NB4 (cell line): ENCODE data around the gene EFCAB14.
"Not testable (repeated sequence)": the region's sequence is repeated elsewhere in the genome, so short reads cannot be mapped to it uniquely, and the experiment has no call there.

Experiments
- DNase-seq: peaks from one replicate; pipeline ENCODE4 v3.0.0; 2010; ENCODE audit warnings: low read depth
- H3K4me3 ChIP-seq: one replicate; pipeline ENCODE4 v1.5.1; 2011; ENCODE audit warnings: mild to moderate bottlenecking, low read depth, low read length, moderate library complexity
- MAX ChIP-seq: IDR thresholded peaks from 2 replicates; pipeline ENCODE4 v1.6.1; 2011; ENCODE audit warnings: low read depth, low read length
- MYC ChIP-seq: IDR thresholded peaks from 2 replicates; pipeline ENCODE4 v1.6.1; 2011; ENCODE audit warnings: low read depth, low read length
- POLR2A ChIP-seq: IDR thresholded peaks from 2 replicates; pipeline ENCODE4 v1.6.1; 2011; ENCODE audit warnings: mild to moderate bottlenecking; ENCODE audit not compliant: insufficient read length; ENCODE audit errors: extremely low read depth
- TF ChIP-seq, protein P1 (sequence below): IDR thresholded peaks from one replicate; pipeline ENCODE4 v1.5.1; 2012; ENCODE audit warnings: low read depth, low read length

EFCAB14 gene

DNA sequence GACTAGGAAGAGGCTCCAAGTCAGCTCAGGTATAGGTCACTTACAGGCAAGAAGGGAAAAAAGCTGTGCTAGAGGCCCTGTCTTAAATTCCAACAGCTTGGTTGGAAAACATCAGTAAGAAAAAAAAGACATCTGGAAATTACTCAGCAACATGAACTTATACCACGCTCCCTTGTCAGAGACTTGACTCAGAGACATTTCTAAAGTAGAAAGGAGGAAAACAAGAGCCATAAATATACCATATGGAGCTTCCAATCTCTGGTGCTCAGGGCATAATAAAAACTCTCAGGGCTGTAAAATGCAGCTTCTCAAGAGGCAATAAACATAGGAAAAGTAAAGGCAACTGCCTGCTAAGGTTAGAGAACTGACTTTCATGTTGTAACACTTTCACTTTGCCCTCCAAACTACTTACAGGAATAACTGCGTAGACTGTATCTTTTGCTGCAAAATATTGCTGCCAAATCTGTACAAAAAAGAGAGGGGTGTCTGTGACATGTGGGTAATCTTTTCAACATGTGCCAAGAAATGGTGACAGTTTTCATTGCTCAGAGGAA, 65.4 kb downstream of the EFCAB14 start:
- no peak overlapping the region for H3K4me3 ChIP-seq
- no peak for DNase-seq
- no peak for TF ChIP-seq POLR2A
- TF ChIP-seq, protein P1, sequence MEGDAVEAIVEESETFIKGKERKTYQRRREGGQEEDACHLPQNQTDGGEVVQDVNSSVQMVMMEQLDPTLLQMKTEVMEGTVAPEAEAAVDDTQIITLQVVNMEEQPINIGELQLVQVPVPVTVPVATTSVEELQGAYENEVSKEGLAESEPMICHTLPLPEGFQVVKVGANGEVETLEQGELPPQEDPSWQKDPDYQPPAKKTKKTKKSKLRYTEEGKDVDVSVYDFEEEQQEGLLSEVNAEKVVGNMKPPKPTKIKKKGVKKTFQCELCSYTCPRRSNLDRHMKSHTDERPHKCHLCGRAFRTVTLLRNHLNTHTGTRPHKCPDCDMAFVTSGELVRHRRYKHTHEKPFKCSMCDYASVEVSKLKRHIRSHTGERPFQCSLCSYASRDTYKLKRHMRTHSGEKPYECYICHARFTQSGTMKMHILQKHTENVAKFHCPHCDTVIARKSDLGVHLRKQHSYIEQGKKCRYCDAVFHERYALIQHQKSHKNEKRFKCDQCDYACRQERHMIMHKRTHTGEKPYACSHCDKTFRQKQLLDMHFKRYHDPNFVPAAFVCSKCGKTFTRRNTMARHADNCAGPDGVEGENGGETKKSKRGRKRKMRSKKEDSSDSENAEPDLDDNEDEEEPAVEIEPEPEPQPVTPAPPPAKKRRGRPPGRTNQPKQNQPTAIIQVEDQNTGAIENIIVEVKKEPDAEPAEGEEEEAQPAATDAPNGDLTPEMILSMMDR: no peak
- TF ChIP-seq MAX: no peak
- TF ChIP-seq MYC: no peak

GRCh38 chr1:46652321-46653100, 66.4 kb downstream of the EFCAB14 start:
- no peak for TF ChIP-seq POLR2A
- TF ChIP-seq, protein P1: no peak
- no peak for TF ChIP-seq MYC
- no peak for TF ChIP-seq MAX
- no peak overlapping the region for H3K4me3 ChIP-seq
- no peak for DNase-seq

GRCh38 chr1:46651152-46651551, 67.8 kb downstream of the EFCAB14 start:
- not testable (repeated sequence) for DNase-seq, H3K4me3 ChIP-seq

GRCh38 chr1:46650491-46650890, 68.4 kb downstream of the EFCAB14 start:
- no peak overlapping the region for H3K4me3 ChIP-seq
- TF ChIP-seq MYC (no peak), MAX (no peak), POLR2A (no peak)
- TF ChIP-seq, protein P1: no peak
- DNase-seq: no peak

DNA sequence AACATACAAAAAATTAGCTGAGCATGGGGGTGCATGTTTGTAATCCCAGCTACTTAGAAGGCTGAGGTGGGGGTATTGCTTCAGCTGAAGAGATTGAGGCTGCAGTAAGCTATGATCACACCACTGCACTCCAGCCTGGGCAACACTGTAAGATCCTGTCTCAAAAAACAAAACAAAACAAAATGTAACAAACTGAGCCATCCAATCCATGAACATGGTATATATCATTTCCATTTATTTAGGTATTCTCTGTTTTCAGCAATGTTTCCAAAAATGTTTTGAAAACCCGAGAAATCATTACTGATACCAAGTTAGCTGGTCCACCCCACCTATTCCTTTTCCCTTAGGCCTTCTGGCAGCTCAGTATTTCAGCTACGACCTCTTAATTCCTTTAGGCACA, 69.2 kb downstream of the EFCAB14 start:
- no peak for DNase-seq
- TF ChIP-seq MAX (no peak), POLR2A (no peak), MYC (no peak)
- TF ChIP-seq, protein P1: no peak
- no peak overlapping the region for H3K4me3 ChIP-seq

DNA sequence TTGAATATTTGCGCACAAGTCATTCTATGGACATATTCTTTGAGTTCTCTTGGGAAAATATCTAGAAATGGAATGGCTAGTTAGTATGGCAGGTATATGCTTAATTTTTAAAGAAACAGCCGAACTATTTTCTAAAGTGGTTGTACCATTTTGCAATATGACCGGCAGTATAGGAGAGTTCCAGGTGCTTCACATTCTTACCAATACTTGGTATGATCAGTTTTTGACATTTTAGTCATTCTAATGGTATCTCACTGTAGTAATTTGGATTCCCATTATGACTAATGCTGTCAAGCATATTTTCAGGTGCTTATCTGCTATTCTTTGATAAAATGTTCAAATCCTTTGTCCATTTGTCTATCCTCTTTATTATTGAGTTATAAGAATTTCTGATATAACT, 71.3 kb downstream of the EFCAB14 start:
- TF ChIP-seq MYC: no peak
- no peak for TF ChIP-seq MAX
- DNase-seq: no peak
- H3K4me3 ChIP-seq: no peak overlapping the region

DNA sequence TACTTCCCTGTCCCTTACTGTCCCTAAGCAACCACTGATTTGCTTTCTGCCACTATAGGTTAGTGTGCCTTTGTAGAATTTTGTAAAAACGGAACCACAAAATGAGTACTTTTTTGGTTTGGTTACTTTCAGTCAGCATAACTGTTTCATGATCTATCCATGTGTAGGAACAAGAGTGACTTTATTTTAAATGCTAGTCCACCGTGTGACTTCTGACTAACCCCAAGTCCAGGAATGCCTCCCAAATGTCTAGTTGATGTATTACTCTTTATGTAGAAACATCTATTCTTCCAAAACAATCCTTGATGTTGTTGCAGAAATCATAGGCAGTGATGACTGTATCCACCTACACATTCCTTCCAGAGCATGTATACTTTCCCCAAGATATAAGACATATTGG, 72.1 kb downstream of the EFCAB14 start:
- no peak overlapping the region for H3K4me3 ChIP-seq
- DNase-seq: no peak
- no peak for TF ChIP-seq MYC
- TF ChIP-seq MAX: no peak
- TF ChIP-seq POLR2A: no peak
- TF ChIP-seq, protein P1: no peak
